K562 (cell line): ENCODE results near the gene BTNL8. TPM values are rescaled to one million over a fixed set of nuclear protein-coding genes. Genes with fewer than 3 reads are reported as not detected.
A peak's percentile ranks its signal among the peaks of the same experiment; 100 is the strongest.

Experiments used
- HOXB6 ChIP-seq: fragments of 250-450 bp; sonication (Bioruptor Pico); IDR thresholded peaks from 2 replicates; pipeline ENCODE4 v1.5.1; 2022; ENCODE audit warnings: mild to moderate bottlenecking, borderline replicate concordance
- MEF2A ChIP-seq: IDR thresholded peaks from 2 replicates; pipeline ENCODE4 v1.6.1; 2011; ENCODE audit warnings: low read depth, mild to moderate bottlenecking, low read length, moderate library complexity; ENCODE audit not compliant: control insufficient read depth
- NFIX ChIP-seq: fragments of 250-450 bp; sonication (Bioruptor Pico); IDR thresholded peaks from 2 replicates; pipeline ENCODE4 v1.4.0; 2020; ENCODE audit warnings: low read depth, mild to moderate bottlenecking, moderate library complexity
- NFYB ChIP-seq: IDR thresholded peaks from 2 replicates; pipeline ENCODE4 v1.6.1; 2011; ENCODE audit warnings: mild to moderate bottlenecking, moderate library complexity; ENCODE audit not compliant: insufficient read length; ENCODE audit errors: extremely low read depth
- PCBP2 ChIP-seq: fragments of 200-400 bp; formaldehyde crosslinking; IDR thresholded peaks from 2 replicates; pipeline ENCODE4 v1.6.1; 2018; ENCODE audit warnings: low read length, low read depth, mild to moderate bottlenecking, moderate library complexity; ENCODE audit not compliant: poor library complexity, severe bottlenecking
- SIRT6 ChIP-seq: IDR thresholded peaks from one replicate; pipeline ENCODE4 v1.6.1; 2012; ENCODE audit warnings: low read depth, mild to moderate bottlenecking, control low read depth, inconsistent platforms, low read length, moderate library complexity
- SRSF9 ChIP-seq: fragments of 200-400 bp; formaldehyde crosslinking; IDR thresholded peaks from 2 replicates; pipeline ENCODE4 v1.6.1; 2017; ENCODE audit warnings: low read depth, low read length, borderline replicate concordance
- TFAM ChIP-seq: fragments of 250-450 bp; sonication (Bioruptor Pico); conservative IDR thresholded peaks from 2 replicates; pipeline ENCODE4 v1.5.0; 2021; ENCODE audit warnings: mild to moderate bottlenecking, moderate library complexity
- ZC3H4 ChIP-seq: sonication (generic); formaldehyde crosslinking; IDR thresholded peaks from 2 replicates; pipeline ENCODE4 v1.9.0; 2021; ENCODE audit warnings: missing genetic modification reagents, borderline replicate concordance
- ZNF124 ChIP-seq: sonication (generic); formaldehyde crosslinking; IDR thresholded peaks from 2 replicates; pipeline ENCODE4 v1.8.1; 2022; ENCODE audit warnings: missing genetic modification reagents
- ZNF232 ChIP-seq: sonication (generic); formaldehyde crosslinking; IDR thresholded peaks from 2 replicates; pipeline ENCODE4 v1.8.0; 2022; ENCODE audit warnings: mild to moderate bottlenecking, missing genetic modification reagents
- ZNF239 ChIP-seq: fragments of 250-450 bp; sonication (Bioruptor Pico); IDR thresholded peaks from 2 replicates; pipeline ENCODE4 v1.4.0; 2020; ENCODE audit warnings: mild to moderate bottlenecking
- ZNF41 ChIP-seq: fragments of 250-450 bp; sonication (Bioruptor Pico); conservative IDR thresholded peaks from 2 replicates; pipeline ENCODE4 v1.4.0; 2020; ENCODE audit warnings: mild to moderate bottlenecking
- ZNF436 ChIP-seq: fragments of 250-450, 450-650 bp; sonication (Bioruptor Pico); formaldehyde crosslinking; IDR thresholded peaks from 2 replicates; pipeline ENCODE4 v1.7.0; 2020; ENCODE audit warnings: mild to moderate bottlenecking
- ZNF445 ChIP-seq: fragments of 250-450 bp; sonication (Bioruptor Pico); IDR thresholded peaks from 2 replicates; pipeline ENCODE4 v1.4.0; 2020; ENCODE audit warnings: low read depth, mild to moderate bottlenecking, moderate library complexity
- ZSCAN29 ChIP-seq: fragments of 450-650 bp; IDR thresholded peaks from 2 replicates; pipeline ENCODE4 v1.6.1; 2017
- polyA plus RNA-seq, 8 experiments: library from polyadenylated mRNA; depleted of rRNA in 4 of 8; stranded (reverse) in 5 of 8; unstranded in 3 of 8; fragments of >200 nt; fragmentation: Nextera tagmentation in 2 of 8; fragmentation: Illumina TruSeq in 1 of 8; extraction: Ambion mirVana in 2 of 8; extraction: Trizol in 1 of 8; gene quantifications; 2 replicates each; pipeline versions ENCODE4 v1.2.1 to v1.2.3, GENCODE V29; 2011 to 2014; ENCODE audit warnings: inconsistent platforms in 1 of 8, missing spikeins in 1 of 8
- total RNA-seq, 7 experiments: library from RNA; depleted of rRNA in 6 of 7; stranded (reverse); fragments of >200 nt in 6 of 7; fragmentation: Illumina TruSeq in 2 of 7; extraction: Trizol in 2 of 7; gene quantifications; 2 replicates each; pipeline versions ENCODE4 v1.2.1 to v1.2.3, GENCODE V29; 2011 to 2021; ENCODE audit warnings: low replicate concordance in 1 of 7
- TF ChIP-seq, protein P1 (sequence below): fragments of 450-650 bp; IDR thresholded peaks from 2 replicates; pipeline ENCODE4 v1.7.0; 2016; ENCODE audit warnings: borderline replicate concordance
- TF ChIP-seq, protein P2 (sequence below): fragments of 450-650 bp; formaldehyde crosslinking; IDR thresholded peaks from 2 replicates; pipeline ENCODE4 v1.4.0; 2020; ENCODE audit warnings: mild to moderate bottlenecking, moderate library complexity
- TF ChIP-seq, protein P3 (sequence below): fragments of 450-650 bp; formaldehyde crosslinking; IDR thresholded peaks from 2 replicates; pipeline ENCODE4 v1.4.0; 2022; ENCODE audit warnings: mild to moderate bottlenecking, moderate library complexity
- TF ChIP-seq, protein P4 (sequence below): sonication (generic); formaldehyde crosslinking; IDR thresholded peaks from 2 replicates; pipeline ENCODE4 v1.8.0; 2022; ENCODE audit warnings: mild to moderate bottlenecking, low read depth, missing genetic modification reagents
- TF ChIP-seq, protein P5 (sequence below): fragments of 450-650 bp; IDR thresholded peaks from 2 replicates; pipeline ENCODE4 v1.6.1; 2017; ENCODE audit warnings: antibody characterized with exemption

Gene BTNL8
- total and polyA plus RNA-seq, 9 of the 15 experiments (the other 6 are each of a cell fraction or from before 2014, with no cell fraction given) = 0.04 to 0.18 (median 0.07) TPM; not detected in 6

DNA sequence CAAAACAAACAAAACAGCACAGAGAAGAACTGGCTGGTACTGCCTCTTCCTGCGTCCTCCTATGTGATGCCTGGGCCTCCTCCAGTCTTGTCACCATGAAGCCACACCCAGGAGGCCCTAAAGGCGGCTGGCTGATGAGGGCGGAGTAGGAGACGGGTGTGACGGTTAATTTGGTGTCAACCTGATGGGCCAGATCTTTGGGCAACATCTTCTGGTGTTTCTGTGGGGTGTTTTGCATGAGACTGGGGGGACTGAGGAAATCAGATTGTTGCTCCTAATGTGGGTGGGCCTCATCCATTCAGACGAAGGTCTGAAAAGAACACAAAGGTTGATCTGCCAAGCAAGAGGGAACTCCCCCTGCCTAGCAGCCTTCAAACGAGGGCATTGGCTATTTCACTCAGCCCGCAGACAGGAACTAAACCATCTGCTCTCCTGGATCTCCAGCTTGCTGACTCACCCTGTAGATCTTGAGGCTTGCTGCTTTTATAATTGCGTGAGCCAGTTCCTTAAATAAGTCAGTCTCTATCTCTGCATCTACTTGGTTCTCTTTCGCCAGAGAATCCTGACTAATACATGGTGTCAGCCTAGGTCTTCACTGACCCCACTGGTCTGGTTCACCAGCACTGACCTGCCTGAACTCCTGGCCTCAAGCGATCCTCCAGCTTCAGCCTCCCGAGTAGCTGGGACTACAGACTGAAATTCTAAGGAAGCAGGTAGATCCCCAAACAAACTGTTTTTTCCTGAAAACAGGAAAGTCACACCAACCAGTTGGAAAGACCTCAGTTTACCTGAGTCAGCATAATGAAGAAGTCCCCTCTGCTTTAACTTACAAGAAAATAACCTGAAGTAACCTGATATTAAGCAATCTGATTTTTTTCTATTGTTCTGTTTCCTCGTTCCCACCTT lies 25.1 kb upstream of the BTNL8 start (continued):
- TF ChIP-seq, protein P1, sequence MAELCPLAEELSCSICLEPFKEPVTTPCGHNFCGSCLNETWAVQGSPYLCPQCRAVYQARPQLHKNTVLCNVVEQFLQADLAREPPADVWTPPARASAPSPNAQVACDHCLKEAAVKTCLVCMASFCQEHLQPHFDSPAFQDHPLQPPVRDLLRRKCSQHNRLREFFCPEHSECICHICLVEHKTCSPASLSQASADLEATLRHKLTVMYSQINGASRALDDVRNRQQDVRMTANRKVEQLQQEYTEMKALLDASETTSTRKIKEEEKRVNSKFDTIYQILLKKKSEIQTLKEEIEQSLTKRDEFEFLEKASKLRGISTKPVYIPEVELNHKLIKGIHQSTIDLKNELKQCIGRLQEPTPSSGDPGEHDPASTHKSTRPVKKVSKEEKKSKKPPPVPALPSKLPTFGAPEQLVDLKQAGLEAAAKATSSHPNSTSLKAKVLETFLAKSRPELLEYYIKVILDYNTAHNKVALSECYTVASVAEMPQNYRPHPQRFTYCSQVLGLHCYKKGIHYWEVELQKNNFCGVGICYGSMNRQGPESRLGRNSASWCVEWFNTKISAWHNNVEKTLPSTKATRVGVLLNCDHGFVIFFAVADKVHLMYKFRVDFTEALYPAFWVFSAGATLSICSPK = no peak
- TF ChIP-seq, protein P2, sequence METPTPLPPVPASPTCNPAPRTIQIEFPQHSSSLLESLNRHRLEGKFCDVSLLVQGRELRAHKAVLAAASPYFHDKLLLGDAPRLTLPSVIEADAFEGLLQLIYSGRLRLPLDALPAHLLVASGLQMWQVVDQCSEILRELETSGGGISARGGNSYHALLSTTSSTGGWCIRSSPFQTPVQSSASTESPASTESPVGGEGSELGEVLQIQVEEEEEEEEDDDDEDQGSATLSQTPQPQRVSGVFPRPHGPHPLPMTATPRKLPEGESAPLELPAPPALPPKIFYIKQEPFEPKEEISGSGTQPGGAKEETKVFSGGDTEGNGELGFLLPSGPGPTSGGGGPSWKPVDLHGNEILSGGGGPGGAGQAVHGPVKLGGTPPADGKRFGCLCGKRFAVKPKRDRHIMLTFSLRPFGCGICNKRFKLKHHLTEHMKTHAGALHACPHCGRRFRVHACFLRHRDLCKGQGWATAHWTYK (CRISPR knock-in tag) = no peak
- no peak for TF ChIP-seq PCBP2
- TF ChIP-seq ZNF436 (CRISPR knock-in tag) = no peak
- TF ChIP-seq ZNF239 (CRISPR knock-in tag) = peak; percentile 27; the same call in 1 of the 2 replicates
- no peak for TF ChIP-seq NFIX (CRISPR knock-in tag)
- TF ChIP-seq ZSCAN29 = no peak
- no peak for TF ChIP-seq ZNF41 (CRISPR knock-in tag)
- TF ChIP-seq SIRT6 = no peak
- TF ChIP-seq MEF2A = peak; percentile 86
- TF ChIP-seq, protein P3, sequence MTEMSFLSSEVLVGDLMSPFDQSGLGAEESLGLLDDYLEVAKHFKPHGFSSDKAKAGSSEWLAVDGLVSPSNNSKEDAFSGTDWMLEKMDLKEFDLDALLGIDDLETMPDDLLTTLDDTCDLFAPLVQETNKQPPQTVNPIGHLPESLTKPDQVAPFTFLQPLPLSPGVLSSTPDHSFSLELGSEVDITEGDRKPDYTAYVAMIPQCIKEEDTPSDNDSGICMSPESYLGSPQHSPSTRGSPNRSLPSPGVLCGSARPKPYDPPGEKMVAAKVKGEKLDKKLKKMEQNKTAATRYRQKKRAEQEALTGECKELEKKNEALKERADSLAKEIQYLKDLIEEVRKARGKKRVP (CRISPR knock-in tag) = peak; percentile 34; the same call in 1 of the 2 replicates
- TF ChIP-seq TFAM (CRISPR knock-in tag) = no peak
- no peak for TF ChIP-seq ZNF445
- TF ChIP-seq, protein P4, sequence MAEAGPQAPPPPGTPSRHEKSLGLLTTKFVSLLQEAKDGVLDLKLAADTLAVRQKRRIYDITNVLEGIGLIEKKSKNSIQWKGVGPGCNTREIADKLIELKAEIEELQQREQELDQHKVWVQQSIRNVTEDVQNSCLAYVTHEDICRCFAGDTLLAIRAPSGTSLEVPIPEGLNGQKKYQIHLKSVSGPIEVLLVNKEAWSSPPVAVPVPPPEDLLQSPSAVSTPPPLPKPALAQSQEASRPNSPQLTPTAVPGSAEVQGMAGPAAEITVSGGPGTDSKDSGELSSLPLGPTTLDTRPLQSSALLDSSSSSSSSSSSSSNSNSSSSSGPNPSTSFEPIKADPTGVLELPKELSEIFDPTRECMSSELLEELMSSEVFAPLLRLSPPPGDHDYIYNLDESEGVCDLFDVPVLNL (CRISPR knock-in tag) = no peak
- no peak for TF ChIP-seq NFYB
- TF ChIP-seq, protein P5, sequence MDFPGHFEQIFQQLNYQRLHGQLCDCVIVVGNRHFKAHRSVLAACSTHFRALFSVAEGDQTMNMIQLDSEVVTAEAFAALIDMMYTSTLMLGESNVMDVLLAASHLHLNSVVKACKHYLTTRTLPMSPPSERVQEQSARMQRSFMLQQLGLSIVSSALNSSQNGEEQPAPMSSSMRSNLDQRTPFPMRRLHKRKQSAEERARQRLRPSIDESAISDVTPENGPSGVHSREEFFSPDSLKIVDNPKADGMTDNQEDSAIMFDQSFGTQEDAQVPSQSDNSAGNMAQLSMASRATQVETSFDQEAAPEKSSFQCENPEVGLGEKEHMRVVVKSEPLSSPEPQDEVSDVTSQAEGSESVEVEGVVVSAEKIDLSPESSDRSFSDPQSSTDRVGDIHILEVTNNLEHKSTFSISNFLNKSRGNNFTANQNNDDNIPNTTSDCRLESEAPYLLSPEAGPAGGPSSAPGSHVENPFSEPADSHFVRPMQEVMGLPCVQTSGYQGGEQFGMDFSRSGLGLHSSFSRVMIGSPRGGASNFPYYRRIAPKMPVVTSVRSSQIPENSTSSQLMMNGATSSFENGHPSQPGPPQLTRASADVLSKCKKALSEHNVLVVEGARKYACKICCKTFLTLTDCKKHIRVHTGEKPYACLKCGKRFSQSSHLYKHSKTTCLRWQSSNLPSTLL = peak; percentile 89
- no peak for TF ChIP-seq SRSF9
- TF ChIP-seq ZNF124 = no peak
- TF ChIP-seq HOXB6 = no peak
- TF ChIP-seq ZNF232 (CRISPR knock-in tag) = no peak
- TF ChIP-seq ZC3H4 (CRISPR knock-in tag) = no peak
